Smooth muscle cell (in vitro differentiated cells): ENCODE measurements around the gene ZNHIT6. TPM values are rescaled to one million over a fixed set of nuclear protein-coding genes. Genes with fewer than 3 reads are reported as not detected.

Experiments used
- DNase-seq: peaks from one replicate; lab custom pipeline; 2025; ENCODE audit not compliant: unreplicated experiment; lab: John Stamatoyannopoulos, UW
- H2AFZ ChIP-seq: fragments of 200-600 bp; sonication (generic); 2 replicates; pipeline ENCODE4 v1.6.0; 2016; ENCODE audit warnings: antibody characterized with exemption, low read depth, mild to moderate bottlenecking
- H3F3A ChIP-seq: fragments of 200-600 bp; sonication (generic); 2 replicates; pipeline ENCODE4 v1.6.0; 2017; ENCODE audit warnings: antibody characterized with exemption, low read depth
- H3K27ac ChIP-seq: fragments of 200-600 bp; sonication (generic); 2 replicates; pipeline ENCODE4 v1.5.1; 2016; ENCODE audit warnings: low read depth, mild to moderate bottlenecking
- H3K27me3 ChIP-seq: fragments of 200-600 bp; sonication (generic); 2 replicates; pipeline ENCODE4 v1.6.1; 2016; ENCODE audit warnings: low read depth, mild to moderate bottlenecking
- H3K36me3 ChIP-seq: fragments of 200-600 bp; sonication (generic); 2 replicates; pipeline ENCODE4 v1.5.1; 2016; ENCODE audit warnings: low read depth
- H3K4me1 ChIP-seq: fragments of 200-600 bp; sonication (generic); 2 replicates; pipeline ENCODE4 v1.5.1; 2016; ENCODE audit warnings: low read depth
- H3K4me2 ChIP-seq: fragments of 200-600 bp; sonication (generic); 2 replicates; pipeline ENCODE4 v1.6.0; 2016; ENCODE audit warnings: mild to moderate bottlenecking
- H3K4me3 ChIP-seq: fragments of 200-600 bp; sonication (generic); 2 replicates; pipeline ENCODE4 v1.5.1; 2016; ENCODE audit warnings: mild to moderate bottlenecking
- H3K79me2 ChIP-seq: fragments of 200-600 bp; sonication (generic); 2 replicates; pipeline ENCODE4 v1.6.0; 2016; ENCODE audit warnings: low read depth, mild to moderate bottlenecking
- H3K9ac ChIP-seq: fragments of 200-600 bp; sonication (generic); 2 replicates; pipeline ENCODE4 v1.6.0; 2016; ENCODE audit warnings: low read depth
- H3K9me3 ChIP-seq: fragments of 200-600 bp; sonication (generic); replicated peaks from 2 replicates; pipeline ENCODE4 v1.5.1; 2016; ENCODE audit warnings: low read depth
- H4K20me1 ChIP-seq: fragments of 200-600 bp; sonication (generic); 2 replicates; pipeline ENCODE4 v1.6.0; 2016; ENCODE audit warnings: low read depth
- CTCF ChIP-seq: fragments of 200-600 bp; sonication (generic); IDR thresholded peaks from 2 replicates; pipeline ENCODE4 v1.5.1; 2017; ENCODE audit warnings: borderline replicate concordance, mild to moderate bottlenecking, antibody characterized with exemption; ENCODE audit not compliant: insufficient read depth, poor library complexity, severe bottlenecking
- WGBS: methylation state at CpG from one replicate; pipeline ENCODE4 v1.1.7; 2016; ENCODE audit warnings: low lambda C conversion rate; 5-methylcytosine and 5-hydroxymethylcytosine counted together
- polyA plus RNA-seq: library from polyadenylated mRNA; unstranded; fragments of >200 nt; fragmentation: Nextera tagmentation; extraction: Ambion mirVana; gene quantifications from 2 replicates; pipeline ENCODE4 v1.2.1, GENCODE V29; 2016
- total RNA-seq: library from RNA; depleted of rRNA; stranded (reverse); fragments of >200 nt; gene quantifications from 2 replicates; pipeline ENCODE4 v1.2.3, GENCODE V29; 2014

The ZNHIT6 gene
- total and polyA plus RNA-seq, 2 experiments from 2014 or later, result 15.0 to 15.5 TPM

GRCh38 chr1:85612704-85613361 lies 95.4 kb downstream of the ZNHIT6 start:
- no peaks in the 10 kb centered on the region for H3K9me3 ChIP-seq
- peak; percentile 51 for TF ChIP-seq CTCF
- peaks cover 25% of the 10 kb centered on the region for H3K4me1 ChIP-seq
- no peaks in the 10 kb centered on the region for H3K79me2 ChIP-seq
- no peak for DNase-seq
- no peaks in the 10 kb centered on the region for H4K20me1 ChIP-seq
- peak overlapping the region; percentile 20 for H2AFZ ChIP-seq
- H3K9ac ChIP-seq, result peak overlapping the region; percentile 81
- H3F3A ChIP-seq, result peaks cover 15% of the 10 kb centered on the region
- peak overlapping the region; percentile 70 for H3K4me2 ChIP-seq
- WGBS, result 28% methylated on average over 6 of the region's 6 CpGs
- no peaks in the 10 kb centered on the region for H3K36me3 ChIP-seq
- H3K4me3 ChIP-seq, result no peak overlapping the region
- no peaks in the 10 kb centered on the region for H3K27me3 ChIP-seq
- H3K27ac ChIP-seq, result peak overlapping the region; percentile 96

GRCh38 chr1:85611856-85612255 lies 96.4 kb downstream of the ZNHIT6 start:
- no peaks in the 10 kb centered on the region for H3K36me3 ChIP-seq
- no peaks in the 10 kb centered on the region for H3K79me2 ChIP-seq
- H3K4me1 ChIP-seq, result peaks cover 30% of the 10 kb centered on the region
- no peak for TF ChIP-seq CTCF
- peak overlapping the region; percentile 83 for H3K9ac ChIP-seq
- no peak overlapping the region for H3K4me3 ChIP-seq
- no peak overlapping the region for H2AFZ ChIP-seq
- peaks cover 15% of the 10 kb centered on the region for H3F3A ChIP-seq
- peak; percentile 27 for DNase-seq
- H3K27ac ChIP-seq, result peak overlapping the region; percentile 96
- 29% methylated on average over 5 of the region's 5 CpGs for WGBS
- H3K27me3 ChIP-seq, result no peaks in the 10 kb centered on the region
- no peaks in the 10 kb centered on the region for H3K9me3 ChIP-seq
- H4K20me1 ChIP-seq, result no peaks in the 10 kb centered on the region
- H3K4me2 ChIP-seq, result peak overlapping the region; percentile 70

GRCh38 chr1:85611425-85611824 lies 96.8 kb downstream of the ZNHIT6 start:
- Histone ChIP-seq H3K27me3 (no peaks in the 10 kb centered on the region), H3F3A (peaks cover 15% of the 10 kb centered on the region), H4K20me1 (no peaks in the 10 kb centered on the region), H3K4me1 (peaks cover 33% of the 10 kb centered on the region), H3K9me3 (no peaks in the 10 kb centered on the region), H3K4me2 (peak overlapping the region; percentile 54), H3K27ac (peak overlapping the region; percentile 96), H3K79me2 (no peaks in the 10 kb centered on the region), H3K4me3 (no peak overlapping the region), H3K9ac (peak overlapping the region; percentile 83), H2AFZ (no peak overlapping the region), H3K36me3 (no peaks in the 10 kb centered on the region)
- TF ChIP-seq CTCF, result no peak
- DNase-seq, result no peak
- WGBS, result 13% methylated on average over 2 of the region's 2 CpGs

GRCh38 chr1:85609976-85610375 lies 98.3 kb downstream of the ZNHIT6 start:
- Histone ChIP-seq H3K27ac (peak overlapping the region; percentile 96), H2AFZ (no peak overlapping the region), H3K4me1 (peaks cover 33% of the 10 kb centered on the region), H3K9me3 (no peaks in the 10 kb centered on the region), H3K36me3 (no peaks in the 10 kb centered on the region), H3F3A (peaks cover 15% of the 10 kb centered on the region), H4K20me1 (no peaks in the 10 kb centered on the region), H3K9ac (no peak overlapping the region), H3K27me3 (no peaks in the 10 kb centered on the region), H3K4me3 (no peak overlapping the region), H3K4me2 (no peak overlapping the region), H3K79me2 (no peaks in the 10 kb centered on the region)
- TF ChIP-seq CTCF, result no peak
- DNase-seq, result no peak
